A673 (cell line): Measurements from ENCODE around the gene SLC6A12.

Experiments used
- CTCF ChIP-seq: fragments of 300-800, 200-600 bp; sonication (generic); conservative IDR thresholded peaks from 2 replicates; pipeline ENCODE4 v1.5.1; 2017; ENCODE audit warnings: low read depth, mild to moderate bottlenecking, antibody characterized with exemption, low read length, moderate library complexity, mixed read lengths
- EZH2 ChIP-seq: fragments of 200-600 bp; sonication (generic); IDR thresholded peaks from 2 replicates; pipeline ENCODE4 v1.6.1; 2017; ENCODE audit warnings: borderline replicate concordance, low read depth, mild to moderate bottlenecking, mixed read lengths, antibody characterized with exemption, low read length; ENCODE audit not compliant: poor library complexity, severe bottlenecking

GRCh38 chr12:247271-247670 lies 33.3 kb upstream of the SLC6A12 start:
- no peak for TF ChIP-seq CTCF
- TF ChIP-seq EZH2: no peak
